HG03039 (cell line): ENCODE measurements around the gene CTBS.

Source experiments
- ATAC-seq: cut with Tn5 transposase; IDR thresholded peaks from one replicate; pipeline ENCODE4 v1.9.1; 2021; ENCODE audit warnings: mild to moderate bottlenecking, moderate library complexity; ENCODE audit not compliant: unreplicated experiment

CTBS gene

GRCh38 chr1:84587099-84587498 lies 12.9 kb upstream of the CTBS start:
- no peak for ATAC-seq

DNA sequence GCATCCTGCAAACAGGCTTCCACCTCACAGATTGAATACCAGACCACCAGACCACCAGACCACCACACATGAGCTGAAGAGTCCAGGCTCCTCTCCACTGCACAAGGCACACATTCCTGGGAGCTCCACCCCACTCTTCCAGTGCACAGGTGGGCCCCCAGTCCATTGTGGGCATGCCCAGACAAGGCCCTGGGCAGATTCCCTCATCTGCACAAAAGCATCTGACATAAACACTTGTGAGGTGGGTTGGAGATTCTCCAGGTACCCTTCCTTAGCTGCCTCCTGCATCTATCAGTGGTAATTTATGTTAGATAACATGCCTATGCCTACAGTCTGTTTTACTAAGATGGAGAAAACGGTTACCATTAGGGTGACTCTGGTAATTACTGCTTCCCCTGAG lies 11.6 kb upstream of the CTBS start:
- no peak for ATAC-seq

DNA sequence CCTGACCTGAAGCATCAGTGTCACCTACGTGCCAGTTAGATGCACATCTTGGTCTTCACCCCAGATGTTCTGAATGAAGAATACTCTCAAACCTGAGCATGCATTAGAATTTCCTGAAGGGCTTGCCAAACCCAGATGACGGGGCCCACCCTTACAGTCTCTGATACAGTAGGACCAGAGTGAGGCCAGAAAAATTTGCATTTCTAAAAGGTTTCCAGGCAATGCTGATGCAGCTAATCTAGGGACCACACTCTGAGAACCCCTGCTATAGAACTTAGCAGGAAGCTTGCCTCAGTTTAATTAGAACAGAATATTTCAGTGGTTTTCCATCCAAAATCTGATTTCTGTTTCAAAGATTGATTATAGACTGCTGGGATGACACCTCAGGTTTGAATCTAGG lies 9.9 kb upstream of the CTBS start:
- ATAC-seq, result no peak

DNA sequence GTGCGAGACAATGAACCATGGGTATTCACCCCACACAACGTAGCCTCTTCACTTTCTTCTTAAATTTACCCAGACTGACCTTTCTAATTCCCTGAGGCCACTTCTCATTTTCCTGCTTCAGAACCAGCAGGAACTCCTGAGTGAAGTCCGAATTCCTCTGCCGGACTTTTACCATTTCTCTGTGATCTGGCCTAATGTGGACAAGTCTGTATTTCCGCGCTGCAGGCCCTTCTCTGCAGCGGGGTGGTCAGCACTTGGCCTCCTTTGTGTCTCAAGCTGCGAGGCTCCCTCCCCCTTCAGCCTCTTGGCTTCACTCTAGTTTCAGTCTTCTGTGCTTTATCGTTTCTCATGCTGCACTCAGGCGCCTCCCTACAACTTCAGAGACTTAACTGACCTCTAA lies 9.4 kb upstream of the CTBS start:
- ATAC-seq, result no peak

- no peak for ATAC-seq
These were observed 8.8 kb upstream of the CTBS start for GRCh38 chr1:84582802-84583587.

DNA sequence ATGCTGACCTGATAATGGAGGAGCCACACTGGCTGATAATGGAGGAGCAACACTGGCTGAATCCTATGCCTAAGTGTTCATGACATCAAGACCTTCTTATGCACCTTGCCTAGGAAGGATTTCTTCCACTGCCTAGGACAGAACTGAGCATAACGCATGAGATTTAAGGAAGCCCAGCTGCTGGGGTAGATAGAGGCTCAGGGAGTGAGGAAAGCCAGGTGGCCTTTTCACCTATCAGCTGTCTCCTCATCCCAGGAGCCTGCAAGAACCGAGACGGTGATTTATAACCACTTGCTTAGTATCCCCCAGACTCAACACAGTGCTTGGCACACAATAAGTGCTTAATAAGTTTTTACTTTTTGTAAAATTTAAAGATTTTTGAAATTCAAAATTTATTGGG lies 7.4 kb upstream of the CTBS start:
- ATAC-seq, result no peak

DNA sequence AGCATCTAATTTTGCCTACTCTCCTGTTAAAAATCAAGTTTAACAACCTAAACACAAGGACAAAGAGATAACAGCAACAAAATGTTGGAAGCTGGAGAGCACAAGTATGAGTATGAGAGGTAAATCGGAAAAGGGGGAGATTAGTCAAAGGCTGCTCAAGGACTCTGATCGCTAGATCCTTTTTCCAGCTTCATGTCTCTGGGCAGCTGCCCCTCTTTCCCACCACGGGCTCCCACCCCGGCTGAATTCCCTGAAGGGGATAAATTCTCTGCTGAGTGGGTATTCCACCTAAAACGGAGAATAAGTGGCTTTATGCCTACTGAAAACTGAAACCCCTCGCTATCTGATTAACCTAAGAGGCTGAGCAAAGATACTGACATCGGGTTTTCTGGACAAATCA lies 696 bp upstream of the CTBS start:
- ATAC-seq, result no peak

DNA sequence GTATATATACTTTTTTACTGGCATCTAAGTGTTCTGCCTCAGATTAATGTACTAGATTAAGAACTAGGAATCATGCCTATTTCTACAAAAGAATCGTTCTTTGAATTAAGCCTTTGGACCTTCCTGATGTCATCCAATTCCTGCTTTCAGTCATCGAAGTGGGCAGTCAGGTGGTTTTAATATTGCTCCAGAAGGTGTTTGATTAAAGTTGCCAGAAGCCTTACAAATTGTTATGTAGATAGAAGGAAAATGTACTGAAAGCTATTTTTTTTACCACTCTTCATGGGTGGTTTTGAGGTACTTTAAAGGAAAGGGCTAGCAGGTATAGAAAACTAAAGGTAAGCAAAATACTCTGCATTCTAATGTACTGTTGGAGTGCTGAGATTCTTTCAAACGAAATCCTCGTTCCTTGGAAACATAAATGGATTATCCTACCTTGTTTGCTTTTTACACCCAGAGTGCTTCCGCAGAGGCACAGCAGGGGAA lies 716 bp downstream of the CTBS start:
- ATAC-seq, result no peak

- no peak for ATAC-seq
These were observed 3.1 kb downstream of the CTBS start for GRCh38 chr1:84571150-84571535.

DNA sequence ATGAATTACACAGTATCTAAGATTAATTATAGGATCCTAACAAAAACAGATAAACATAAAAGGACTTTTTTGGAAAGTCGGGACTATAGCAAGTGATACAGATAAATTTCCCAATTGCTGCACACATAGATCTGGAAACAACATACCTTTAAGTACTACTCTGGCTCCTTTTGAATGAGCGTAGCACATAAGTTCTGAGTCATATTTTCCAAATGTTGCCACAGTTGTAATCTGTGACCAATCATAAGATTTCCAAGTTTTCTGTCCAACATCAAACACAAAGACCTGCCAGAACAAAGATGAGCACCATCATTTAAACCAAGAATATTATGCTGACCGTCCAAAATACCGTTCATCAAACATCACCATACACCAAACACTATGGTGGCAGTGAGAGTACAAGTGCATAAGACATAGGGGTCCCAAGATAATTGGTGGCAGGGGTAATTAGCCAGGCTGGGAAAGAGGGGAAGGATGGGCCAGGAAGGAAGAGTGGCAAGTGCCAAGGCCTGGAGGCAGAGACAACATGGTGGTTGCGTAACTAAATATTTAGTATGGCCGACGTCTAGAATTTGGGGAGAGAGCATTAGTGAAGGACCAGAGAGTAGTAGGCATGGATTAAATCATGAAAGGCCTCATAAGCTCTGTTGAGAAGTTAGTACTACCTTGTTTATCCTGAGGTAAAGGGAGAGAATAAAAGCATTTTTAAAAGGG lies 3.6 kb downstream of the CTBS start:
- ATAC-seq, result no peak

DNA sequence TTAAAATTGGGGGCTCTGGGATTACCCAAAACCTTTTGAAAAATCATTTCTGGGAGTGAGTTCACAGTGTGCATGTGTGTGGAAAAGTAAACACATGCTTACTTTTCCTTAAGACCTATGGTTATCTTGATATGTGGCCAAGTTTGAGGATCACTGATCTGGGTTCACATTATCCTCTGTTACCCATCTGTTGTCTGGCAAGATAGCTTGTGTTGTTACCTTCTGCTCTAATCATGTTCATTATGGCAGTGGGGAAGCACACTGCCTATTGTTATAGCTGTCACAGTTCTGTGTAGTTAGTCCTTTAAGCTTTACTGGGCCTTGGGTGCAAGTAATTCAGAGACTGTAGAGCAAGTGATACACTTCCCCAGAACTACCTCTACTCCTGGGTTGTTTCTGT lies 5.0 kb downstream of the CTBS start:
- ATAC-seq, result no peak

GRCh38 chr1:84550826-84551225 lies 23.4 kb downstream of the CTBS start:
- no peak for ATAC-seq

- no peak for ATAC-seq
These were observed 32.6 kb downstream of the CTBS start for GRCh38 chr1:84541679-84542078.

- ATAC-seq, result no peak
These were observed 33.5 kb downstream of the CTBS start for GRCh38 chr1:84540759-84541158.

GRCh38 chr1:84539972-84540371 lies 34.3 kb downstream of the CTBS start:
- no peak for ATAC-seq

DNA sequence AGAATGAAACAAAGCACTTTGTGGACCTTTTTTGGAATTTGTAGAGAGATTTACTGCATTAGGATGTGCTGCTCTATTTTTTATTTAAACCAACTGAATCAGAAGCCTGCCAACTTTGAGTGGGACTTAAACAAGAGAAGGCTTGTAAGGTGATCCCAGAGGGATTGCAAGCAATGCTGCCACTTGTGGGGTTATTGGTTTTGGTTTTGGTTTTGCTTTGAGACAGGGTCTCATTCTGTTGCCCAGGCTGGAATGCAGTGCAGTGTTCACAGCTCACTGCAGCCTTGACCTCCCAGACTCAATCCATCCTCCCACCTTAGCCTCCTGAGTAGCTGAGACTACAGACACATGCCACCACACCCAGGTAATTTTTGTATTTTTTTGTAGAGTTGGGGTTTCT lies 35.6 kb downstream of the CTBS start:
- no peak for ATAC-seq

DNA sequence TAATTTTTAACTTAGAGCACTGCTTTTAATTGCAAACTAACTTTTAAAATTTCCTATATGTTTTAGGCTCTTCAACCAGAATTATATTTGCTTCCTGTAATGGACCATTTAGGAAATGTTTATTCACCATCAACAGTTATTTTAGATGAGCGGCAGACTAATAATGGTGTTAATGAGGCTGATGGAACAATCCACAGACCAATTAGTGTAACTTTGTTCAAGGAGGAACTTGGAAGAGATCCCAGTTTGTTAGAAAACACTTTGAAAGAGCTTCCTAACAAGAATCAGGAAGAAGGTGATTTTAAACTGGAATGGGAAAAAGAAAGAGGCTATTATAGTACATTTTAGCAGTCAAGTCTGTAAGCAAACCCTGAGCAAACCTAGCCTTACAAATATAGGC lies 48.5 kb downstream of the CTBS start:
- no peak for ATAC-seq

DNA sequence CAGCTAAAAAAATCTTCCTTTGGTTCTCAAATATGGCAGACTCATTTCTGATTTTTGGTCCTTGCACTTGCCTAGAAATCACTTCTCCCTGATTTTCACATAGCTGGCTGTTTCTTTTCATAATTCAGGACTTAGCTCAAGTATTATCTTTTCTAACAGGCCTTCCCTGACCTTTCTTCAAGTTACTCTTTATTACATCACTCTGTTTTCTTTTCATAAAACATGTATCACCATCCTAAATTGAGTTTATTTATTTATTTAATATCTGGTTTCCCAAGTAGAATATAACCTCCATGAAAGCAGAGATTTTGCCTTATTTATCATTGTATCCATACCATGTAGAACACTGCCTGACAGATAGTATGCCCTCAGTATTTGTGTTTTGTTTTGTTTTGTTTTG lies 49.6 kb downstream of the CTBS start:
- ATAC-seq, result no peak

- ATAC-seq, result no peak
These were observed 63.6 kb downstream of the CTBS start for GRCh38 chr1:84510668-84511067.

DNA sequence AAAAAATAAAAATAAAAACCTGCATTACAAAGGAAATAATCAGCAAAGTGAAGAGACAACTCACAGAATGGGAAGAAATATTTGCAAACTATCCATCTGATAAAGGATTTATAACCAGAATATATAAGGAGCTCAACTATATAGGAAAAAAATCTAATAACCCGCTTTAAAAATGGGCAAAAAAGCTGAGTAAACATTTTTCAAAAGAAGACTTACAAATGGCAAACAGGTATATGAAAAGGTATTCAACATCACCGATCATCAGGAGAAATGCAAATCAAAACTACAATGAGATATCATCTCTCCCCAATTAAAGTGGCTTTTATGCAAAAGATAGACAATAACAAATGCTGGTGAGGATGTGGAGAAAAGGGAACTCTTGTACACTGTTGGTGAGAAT lies 64.1 kb downstream of the CTBS start:
- ATAC-seq, result no peak

DNA sequence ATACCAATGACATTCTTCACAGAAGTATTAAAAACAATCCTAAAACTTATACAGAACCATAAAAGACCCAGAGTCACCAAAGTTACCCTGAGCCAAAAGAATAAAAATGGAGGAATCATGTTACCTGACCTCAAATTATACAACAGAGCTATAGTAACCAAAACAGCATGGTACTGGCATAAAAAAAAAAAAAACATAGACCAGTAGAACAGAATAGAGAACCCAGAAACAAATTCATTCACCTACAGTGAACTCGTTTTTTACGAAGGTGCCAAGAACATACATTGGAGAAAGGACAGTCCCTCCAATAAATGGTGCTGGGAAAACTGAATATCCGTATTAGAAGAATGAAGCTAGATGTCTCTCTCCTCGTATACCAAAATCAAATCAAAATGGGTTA lies 65.2 kb downstream of the CTBS start:
- ATAC-seq, result no peak

- ATAC-seq, result no peak
These were observed 65.7 kb downstream of the CTBS start for GRCh38 chr1:84508510-84508909.
